ENCODE measurements around the gene FNDC3A. TPM values are rescaled to one million over a fixed set of nuclear protein-coding genes. Genes with fewer than 3 reads are reported as not detected.

Gene FNDC3A
- total RNA-seq, 1 experiment from 2014 or later: 24.3 TPM

GRCh38 chr13:48945626-48946025, 30.1 kb upstream of the FNDC3A start:
- no peaks in the 10 kb centered on the region for H3K9me3 ChIP-seq (ENCODE audit: control insufficient read depth, insufficient read depth, low read depth, low read length)
- intact Hi-C loops (cut with micrococcal nuclease; ENCODE audit: unreplicated experiment) (no loop called here), in situ Hi-C loops (cut with HindIII; ENCODE audit: low pct_unique_long_range_greater_than_20kb, low sequenced_read_pairs) (no loop called here)
- no peak overlapping the region for H3K4me3 ChIP-seq (ENCODE audit: low read depth in 2 of 2, low read length in 2 of 2)
- ChIA-PET CTCF (no interaction called here), POLR2A (no interaction called here)
- DNase-seq (ENCODE audit: low read depth, low spot score) (no peak), ATAC-seq (no peak)
- BruUV-seq (replicated peaks): no TSS peak
- H3K36me3 ChIP-seq (ENCODE audit: control insufficient read depth, insufficient read depth, low read length): no peaks in the 10 kb centered on the region
- TF ChIP-seq POLR2AphosphoS5 (IDR thresholded peaks at IDR 0.05; ENCODE audit: low read depth, low read length) (no peak), SIN3A (IDR thresholded peaks at IDR 0.05; ENCODE audit: borderline replicate concordance, insufficient read depth, low read depth, low read length) (no peak), TCF7L2 (IDR thresholded peaks at IDR 0.05; ENCODE audit: low read depth, low read length) (no peak)
- TF ChIP-seq, protein P1, sequence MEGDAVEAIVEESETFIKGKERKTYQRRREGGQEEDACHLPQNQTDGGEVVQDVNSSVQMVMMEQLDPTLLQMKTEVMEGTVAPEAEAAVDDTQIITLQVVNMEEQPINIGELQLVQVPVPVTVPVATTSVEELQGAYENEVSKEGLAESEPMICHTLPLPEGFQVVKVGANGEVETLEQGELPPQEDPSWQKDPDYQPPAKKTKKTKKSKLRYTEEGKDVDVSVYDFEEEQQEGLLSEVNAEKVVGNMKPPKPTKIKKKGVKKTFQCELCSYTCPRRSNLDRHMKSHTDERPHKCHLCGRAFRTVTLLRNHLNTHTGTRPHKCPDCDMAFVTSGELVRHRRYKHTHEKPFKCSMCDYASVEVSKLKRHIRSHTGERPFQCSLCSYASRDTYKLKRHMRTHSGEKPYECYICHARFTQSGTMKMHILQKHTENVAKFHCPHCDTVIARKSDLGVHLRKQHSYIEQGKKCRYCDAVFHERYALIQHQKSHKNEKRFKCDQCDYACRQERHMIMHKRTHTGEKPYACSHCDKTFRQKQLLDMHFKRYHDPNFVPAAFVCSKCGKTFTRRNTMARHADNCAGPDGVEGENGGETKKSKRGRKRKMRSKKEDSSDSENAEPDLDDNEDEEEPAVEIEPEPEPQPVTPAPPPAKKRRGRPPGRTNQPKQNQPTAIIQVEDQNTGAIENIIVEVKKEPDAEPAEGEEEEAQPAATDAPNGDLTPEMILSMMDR (IDR thresholded peaks at IDR 0.05): no peak
- TF ChIP-seq, protein P2, sequence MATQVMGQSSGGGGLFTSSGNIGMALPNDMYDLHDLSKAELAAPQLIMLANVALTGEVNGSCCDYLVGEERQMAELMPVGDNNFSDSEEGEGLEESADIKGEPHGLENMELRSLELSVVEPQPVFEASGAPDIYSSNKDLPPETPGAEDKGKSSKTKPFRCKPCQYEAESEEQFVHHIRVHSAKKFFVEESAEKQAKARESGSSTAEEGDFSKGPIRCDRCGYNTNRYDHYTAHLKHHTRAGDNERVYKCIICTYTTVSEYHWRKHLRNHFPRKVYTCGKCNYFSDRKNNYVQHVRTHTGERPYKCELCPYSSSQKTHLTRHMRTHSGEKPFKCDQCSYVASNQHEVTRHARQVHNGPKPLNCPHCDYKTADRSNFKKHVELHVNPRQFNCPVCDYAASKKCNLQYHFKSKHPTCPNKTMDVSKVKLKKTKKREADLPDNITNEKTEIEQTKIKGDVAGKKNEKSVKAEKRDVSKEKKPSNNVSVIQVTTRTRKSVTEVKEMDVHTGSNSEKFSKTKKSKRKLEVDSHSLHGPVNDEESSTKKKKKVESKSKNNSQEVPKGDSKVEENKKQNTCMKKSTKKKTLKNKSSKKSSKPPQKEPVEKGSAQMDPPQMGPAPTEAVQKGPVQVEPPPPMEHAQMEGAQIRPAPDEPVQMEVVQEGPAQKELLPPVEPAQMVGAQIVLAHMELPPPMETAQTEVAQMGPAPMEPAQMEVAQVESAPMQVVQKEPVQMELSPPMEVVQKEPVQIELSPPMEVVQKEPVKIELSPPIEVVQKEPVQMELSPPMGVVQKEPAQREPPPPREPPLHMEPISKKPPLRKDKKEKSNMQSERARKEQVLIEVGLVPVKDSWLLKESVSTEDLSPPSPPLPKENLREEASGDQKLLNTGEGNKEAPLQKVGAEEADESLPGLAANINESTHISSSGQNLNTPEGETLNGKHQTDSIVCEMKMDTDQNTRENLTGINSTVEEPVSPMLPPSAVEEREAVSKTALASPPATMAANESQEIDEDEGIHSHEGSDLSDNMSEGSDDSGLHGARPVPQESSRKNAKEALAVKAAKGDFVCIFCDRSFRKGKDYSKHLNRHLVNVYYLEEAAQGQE (IDR thresholded peaks at IDR 0.05; ENCODE audit: insufficient read depth in 1 of 2, low read depth in 2 of 2, low read length in 1 of 2): no peak
- no peaks in the 10 kb centered on the region for H3K4me1 ChIP-seq (ENCODE audit: control insufficient read depth, insufficient read depth, low read length)
- no peak overlapping the region for H3K27ac ChIP-seq (ENCODE audit: low read length)
- no peaks in the 10 kb centered on the region for H3K27me3 ChIP-seq (ENCODE audit: control insufficient read depth, insufficient read depth, low read length)

DNA sequence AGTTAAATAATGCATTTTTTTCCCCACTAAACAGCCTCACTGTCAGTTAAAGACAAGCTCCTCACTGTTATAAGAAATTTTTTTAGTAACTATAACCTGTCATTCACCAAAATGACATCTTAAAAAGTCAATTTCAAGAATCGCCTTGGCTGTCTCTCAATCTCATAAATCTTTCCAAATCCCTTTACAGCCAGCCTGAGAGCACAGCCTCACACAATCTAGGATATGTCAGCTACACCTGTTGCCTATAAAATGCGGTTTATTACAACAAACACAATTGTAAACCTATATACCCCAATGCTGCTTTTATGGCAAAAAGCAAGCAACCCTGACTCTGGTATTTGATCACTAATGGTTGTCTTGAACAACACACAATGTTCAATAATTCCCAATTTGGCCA, 29.5 kb upstream of the FNDC3A start:
- POLR2A ChIA-PET: no interaction called here
- TF ChIP-seq, protein P2 (IDR thresholded peaks at IDR 0.05; ENCODE audit: insufficient read depth in 1 of 2, low read depth in 2 of 2, low read length in 1 of 2): no peak
- TF ChIP-seq TCF7L2 (IDR thresholded peaks at IDR 0.05; ENCODE audit: low read depth, low read length) (no peak), POLR2AphosphoS5 (IDR thresholded peaks at IDR 0.05; ENCODE audit: low read depth, low read length) (no peak), SIN3A (IDR thresholded peaks at IDR 0.05; ENCODE audit: borderline replicate concordance, insufficient read depth, low read depth, low read length) (no peak)
- TF ChIP-seq, protein P1 (IDR thresholded peaks at IDR 0.05): no peak
- H3K9me3 ChIP-seq (ENCODE audit: control insufficient read depth, insufficient read depth, low read depth, low read length): no peaks in the 10 kb centered on the region
- no peak overlapping the region for H3K27ac ChIP-seq (ENCODE audit: low read length)
- intact Hi-C loops (cut with micrococcal nuclease; ENCODE audit: unreplicated experiment): no loop called here
- H3K27me3 ChIP-seq (ENCODE audit: control insufficient read depth, insufficient read depth, low read length): no peaks in the 10 kb centered on the region
- no peaks in the 10 kb centered on the region for H3K36me3 ChIP-seq (ENCODE audit: control insufficient read depth, insufficient read depth, low read length)
- no TSS peak for BruUV-seq (replicated peaks)
- CTCF ChIA-PET: no interaction called here
- ATAC-seq (no peak), DNase-seq (ENCODE audit: low read depth, low spot score) (no peak)
- no peak overlapping the region for H3K4me3 ChIP-seq (ENCODE audit: low read depth in 2 of 2, low read length in 2 of 2)
- no peaks in the 10 kb centered on the region for H3K4me1 ChIP-seq (ENCODE audit: control insufficient read depth, insufficient read depth, low read length)
- in situ Hi-C loops (cut with HindIII; ENCODE audit: low pct_unique_long_range_greater_than_20kb, low sequenced_read_pairs): no loop called here
